Activated CD8-positive, alpha-beta memory T cell treated with anti-CD3 and anti-CD28 coated beads for 1 hour (primary cell): Measurements from ENCODE around the gene INTS6.
"Not testable (repeated sequence)": the region's sequence is repeated elsewhere in the genome, so short reads cannot be mapped to it uniquely, and the experiment has no call there.

Experiments used
- DNase-seq, 2 donors: peaks; one replicate each; pipeline ENCODE4 v3.0.0-alpha.2; 2020; ENCODE audit warnings: low read depth in 1 of 2; ENCODE audit errors: extremely low read depth in 1 of 2

INTS6 gene

DNA sequence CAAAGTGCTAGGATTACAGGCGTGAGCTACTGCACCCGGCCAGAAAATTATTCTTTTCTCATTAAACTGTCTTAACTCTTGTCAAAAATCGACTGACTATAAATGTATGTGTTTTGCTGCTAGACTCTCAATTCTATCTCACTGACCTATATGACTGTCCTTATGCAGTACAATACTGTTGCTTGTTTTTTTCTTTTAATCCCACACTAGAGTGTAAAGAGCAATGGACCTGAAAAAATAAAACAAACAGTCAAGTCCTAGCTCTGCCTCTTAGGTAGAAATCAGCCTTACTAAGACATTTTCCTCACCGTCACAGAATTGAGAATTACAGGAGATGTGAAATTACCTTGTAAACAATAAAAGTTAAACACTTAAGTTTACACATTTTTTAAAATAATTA lies 35.1 kb downstream of the INTS6 start:
- no peak for DNase-seq

DNA sequence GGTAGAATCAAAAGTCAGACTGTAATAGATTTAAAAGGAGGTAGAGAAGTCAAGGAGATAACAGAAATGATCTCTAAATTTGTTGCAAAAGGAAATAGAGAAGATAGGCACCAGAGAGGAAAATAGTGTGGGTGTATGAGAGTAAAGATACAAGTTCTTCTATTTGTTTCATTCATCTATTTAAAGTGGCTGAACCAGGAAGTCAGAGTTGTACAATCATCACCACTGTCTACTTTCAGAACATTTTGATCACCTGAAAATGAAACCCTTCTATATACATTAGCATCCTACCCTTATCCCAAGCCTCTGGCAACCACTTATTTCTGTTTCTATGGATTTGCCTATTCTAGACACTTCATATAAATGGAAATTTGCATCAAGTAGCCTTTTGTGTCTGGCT lies 36.7 kb downstream of the INTS6 start:
- DNase-seq = no peak

DNA sequence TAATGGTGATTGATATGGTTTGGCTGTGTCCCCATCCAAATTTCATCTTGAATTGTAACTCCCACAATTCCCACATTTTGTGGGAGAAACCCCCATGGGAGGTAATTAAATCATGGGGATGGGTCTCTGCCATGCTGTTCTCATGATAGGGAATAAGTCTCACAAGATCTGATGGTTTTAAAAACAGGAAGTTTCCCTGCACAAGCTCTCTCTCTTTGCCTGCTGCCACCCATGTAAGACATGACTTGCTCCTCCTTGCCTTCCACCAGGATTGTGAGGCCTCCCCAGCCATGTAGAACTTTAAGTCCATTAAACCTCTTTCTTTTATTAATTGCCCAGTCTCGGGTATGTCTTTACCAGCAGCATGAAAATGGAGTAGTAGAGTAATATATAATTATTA lies 37.5 kb downstream of the INTS6 start:
- not testable (repeated sequence) for DNase-seq

DNA sequence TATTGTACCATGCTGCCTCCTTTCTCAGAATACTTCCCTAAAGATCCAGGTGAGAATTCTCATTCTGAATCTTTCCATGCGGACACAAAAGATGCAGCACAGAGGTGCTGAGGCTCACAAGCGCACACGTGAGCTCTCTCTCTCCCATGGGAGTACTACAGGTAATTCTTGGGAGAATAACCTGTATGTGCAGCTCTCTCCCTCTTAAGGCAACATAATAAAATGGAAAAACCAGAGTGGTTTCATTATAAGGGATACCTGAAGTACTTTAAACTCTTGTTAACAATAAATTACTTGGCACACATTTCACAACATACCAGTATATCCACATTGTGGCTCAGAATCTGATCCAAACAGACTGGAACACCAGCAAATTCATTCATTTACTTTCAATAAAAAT lies 40.4 kb downstream of the INTS6 start:
- no peak for DNase-seq

DNA sequence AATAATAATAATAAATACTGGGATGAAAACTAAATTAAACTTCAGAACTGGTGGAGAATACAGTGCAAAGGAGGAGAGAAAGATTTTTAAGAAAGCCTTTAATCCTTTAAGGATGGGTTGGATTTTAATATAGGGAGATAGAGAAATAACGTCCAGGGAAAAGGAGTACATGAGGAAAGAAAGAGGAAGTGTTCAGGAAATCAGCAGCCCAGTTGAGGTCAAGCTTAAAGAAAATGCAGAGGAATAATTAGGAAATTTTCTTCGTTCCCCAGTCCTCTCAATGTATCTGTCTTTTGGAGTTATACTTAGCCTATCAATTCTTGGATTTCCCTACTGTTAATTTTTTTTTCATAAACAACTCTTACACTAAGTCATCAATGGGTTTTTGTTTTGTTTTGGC lies 47.7 kb downstream of the INTS6 start:
- no peak for DNase-seq

DNA sequence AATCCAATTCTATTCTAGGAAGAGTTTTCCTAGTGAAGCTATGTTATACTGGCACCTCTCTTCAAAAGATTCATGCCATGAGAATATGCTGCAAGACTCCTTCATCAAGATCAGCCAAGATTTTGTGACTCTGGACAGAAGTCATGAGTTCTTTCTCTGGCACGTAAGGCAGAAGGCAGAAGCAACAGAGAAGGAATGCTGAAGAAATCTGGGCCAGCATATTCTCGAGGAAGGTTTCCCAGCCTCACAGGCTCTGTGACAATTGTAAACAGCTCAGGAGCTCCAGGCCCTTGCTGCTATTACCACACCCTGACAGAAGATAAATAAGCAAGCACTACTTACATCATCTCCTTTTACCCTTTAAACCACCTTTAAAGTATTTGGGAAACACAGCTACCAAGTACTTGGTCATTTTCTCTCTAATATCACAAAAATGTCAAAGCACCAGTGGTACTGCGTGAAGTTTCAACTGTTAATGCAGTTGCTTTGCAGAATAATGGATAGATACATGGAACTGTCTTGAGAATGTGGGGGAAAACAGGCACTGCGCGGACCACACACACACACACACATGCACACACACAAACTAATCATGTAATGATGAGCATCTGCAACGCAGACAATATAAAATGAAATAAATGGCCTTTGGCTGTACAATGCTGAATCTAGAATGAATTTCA lies 55.4 kb downstream of the INTS6 start:
- DNase-seq = no peak

DNA sequence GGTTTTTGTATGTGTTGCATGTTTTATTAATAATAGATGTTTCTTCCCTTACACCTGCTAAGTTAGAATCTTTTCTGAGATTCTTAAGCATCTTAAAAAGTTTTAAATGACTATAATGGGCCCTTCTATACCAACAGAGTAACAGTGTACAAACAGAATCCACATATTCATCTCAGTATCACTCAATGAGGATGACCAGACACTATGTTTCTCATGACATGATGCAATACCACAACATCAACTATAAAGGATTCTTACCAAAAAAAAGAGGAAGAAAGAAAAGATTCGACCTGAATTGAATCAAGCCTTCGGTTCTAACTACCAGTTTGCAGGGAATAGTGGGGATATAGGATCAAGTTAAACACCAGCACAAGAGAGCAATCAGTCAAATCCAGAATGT lies 56.5 kb downstream of the INTS6 start:
- no peak for DNase-seq

DNA sequence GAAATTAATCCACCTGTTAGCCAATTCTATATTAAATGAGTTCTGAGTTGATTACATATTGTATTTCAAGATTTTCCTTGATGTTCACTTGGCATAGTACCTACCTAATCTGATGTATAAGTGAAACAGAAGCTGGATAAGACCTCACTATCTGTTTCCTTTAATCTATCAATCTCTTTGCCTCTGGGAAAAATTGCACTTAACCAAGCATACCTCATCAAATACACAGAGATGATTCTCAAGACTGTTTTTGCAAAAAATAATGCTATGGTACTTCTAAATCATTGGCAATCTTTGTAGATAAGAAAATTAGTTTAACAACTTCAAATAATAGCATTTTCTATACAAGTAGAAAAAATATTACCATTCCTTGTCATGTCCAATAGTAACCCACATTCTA lies 58.1 kb downstream of the INTS6 start:
- DNase-seq = no peak

DNA sequence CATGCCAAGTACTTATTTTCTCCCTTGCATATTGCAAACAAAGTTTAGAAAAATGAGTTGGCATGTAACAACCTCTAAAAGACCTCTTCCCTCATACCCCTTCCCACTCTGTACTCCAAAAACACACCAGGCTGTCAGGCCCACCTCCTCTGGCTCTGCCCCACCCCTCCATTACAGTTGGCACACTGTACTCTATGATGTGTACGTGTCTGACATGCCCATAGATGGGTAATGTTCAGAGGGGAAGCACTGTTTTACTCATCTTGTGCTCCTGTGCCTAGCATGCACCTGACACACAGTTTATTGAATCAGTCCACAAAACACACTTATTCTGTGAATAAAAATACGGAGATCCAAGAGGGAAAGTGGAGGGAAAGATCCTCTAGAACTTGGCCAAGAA lies 67.7 kb downstream of the INTS6 start:
- no peak for DNase-seq

DNA sequence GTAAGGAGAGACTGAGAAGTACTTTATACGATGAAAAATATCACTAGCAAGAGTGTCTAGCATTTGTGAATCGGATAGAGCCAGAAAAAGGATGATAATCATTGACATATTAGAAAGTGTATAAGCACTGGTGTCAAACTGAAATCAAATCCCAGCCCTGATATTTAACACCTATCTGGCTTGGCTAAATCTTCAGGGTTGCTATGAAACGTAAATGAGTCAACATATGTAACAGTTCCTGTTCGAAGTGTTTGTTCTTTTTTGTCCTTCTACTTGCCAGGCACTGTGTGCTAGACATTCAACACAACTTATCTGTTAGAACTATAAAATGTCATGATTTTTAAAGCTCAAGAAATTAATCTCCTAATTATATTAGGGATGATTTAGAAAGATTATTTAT lies 72.6 kb downstream of the INTS6 start:
- DNase-seq = no peak

DNA sequence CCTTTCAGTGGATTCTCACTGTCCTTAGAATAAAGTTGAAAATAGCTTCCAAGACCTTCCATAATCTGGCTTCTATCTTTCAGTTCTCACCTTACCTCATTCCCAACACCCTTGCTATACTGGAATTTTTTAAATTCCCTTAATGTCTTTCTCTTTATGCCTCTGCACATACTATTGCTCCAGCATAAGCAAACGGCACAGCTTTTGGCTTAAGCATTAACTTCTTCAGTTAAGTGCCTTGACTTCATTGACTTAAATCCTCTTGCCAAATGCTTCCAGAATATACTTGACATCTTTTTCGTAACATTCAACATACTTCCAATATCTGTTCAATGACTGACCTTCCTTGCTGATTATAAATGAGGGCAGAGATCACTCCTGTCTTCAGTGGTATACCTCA lies 79.4 kb downstream of the INTS6 start:
- DNase-seq = no peak

DNA sequence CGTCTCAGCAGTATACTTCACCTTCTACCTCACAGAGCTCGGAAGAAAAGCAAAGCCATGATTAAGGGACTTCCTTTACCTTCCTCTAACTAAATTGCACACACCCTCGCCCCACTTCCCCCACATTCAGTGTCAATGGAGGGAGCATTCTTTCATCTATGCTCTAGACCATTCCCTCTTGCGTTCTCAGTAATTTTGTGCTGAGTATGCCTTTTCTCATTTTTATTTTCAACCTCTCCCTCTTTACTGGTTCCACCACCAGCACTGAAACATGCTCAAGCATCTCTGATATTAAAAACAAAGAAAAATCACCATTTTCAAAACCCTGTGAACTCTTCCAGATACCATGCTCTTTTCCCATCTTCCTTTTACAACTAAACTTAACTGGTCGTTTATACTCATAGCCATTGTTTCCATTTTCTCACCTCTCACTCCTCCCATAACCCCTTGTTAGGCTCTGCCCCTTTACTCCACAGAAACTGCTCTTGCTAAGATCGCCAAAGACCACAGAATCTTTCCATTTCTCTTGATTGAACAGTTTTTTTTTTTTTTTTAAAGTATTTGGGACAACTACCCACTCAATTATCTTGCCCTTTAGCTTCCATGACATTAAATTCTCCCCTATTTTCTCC lies 81.0 kb downstream of the INTS6 start:
- DNase-seq = no peak

DNA sequence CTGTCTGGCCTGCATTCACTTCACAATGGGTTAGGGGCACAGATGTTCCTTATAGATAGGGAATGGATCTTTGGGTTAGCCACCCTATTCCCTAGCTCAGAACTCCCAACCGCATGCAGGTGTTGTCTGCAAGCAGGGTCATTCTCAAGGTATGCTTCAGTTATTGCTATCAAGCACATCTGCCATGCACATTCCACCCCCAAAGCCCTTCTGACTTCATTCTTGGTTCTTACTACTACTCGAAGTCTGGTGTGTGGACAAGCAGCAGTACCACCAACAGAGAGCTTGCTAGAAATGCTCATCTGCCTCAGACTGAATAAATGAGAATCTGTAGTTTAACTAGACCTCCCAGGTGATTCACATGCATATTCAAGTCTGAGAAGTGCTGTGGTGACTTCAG lies 82.0 kb downstream of the INTS6 start:
- no peak for DNase-seq

DNA sequence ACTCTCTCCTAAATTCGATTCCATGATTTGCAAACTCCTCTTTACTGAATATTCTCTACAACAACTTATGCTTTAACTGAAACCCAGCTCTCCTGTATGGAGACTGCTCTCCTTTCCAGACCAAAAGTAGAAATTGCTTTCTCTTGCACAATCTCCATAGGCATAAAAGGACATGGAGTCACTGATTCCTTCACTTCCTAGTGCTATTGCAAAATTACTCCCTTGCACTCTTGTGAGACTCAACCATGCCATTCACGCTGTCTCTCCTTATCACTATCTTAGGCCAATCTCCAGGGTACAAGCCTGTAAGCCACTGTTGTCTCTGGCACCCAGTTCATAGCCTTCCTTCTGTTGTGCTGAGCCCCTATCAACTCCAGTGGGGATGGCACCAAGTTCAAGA lies 82.7 kb downstream of the INTS6 start:
- no peak for DNase-seq

DNA sequence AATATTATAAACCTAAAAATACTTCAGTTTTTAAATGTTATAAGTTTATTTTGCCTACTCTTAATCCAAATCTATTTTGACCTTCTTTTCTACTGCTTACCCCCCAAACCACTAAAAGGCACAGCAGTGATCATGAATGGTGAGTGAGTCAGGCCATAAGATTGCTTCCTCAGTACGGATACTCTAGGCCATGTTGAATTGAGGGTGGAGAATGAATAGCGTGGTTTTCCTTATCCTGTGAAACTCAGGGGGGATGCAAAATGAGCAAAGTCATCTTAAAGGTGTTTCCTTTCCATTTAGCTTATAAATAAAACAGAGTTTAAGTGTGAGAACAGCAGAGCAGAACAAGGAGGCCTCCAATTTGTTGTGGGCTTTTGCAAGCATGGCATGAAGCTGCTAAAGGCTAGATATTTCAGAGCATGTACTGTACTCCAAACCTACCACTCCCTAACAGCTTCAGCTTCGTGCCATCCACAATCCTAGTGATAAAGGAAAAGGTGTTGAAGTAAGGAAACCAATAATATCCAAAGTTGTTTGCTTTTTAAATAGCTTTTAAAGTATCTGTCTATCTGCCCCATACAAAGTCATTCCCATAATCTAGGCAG lies 88.3 kb downstream of the INTS6 start:
- no peak for DNase-seq

DNA sequence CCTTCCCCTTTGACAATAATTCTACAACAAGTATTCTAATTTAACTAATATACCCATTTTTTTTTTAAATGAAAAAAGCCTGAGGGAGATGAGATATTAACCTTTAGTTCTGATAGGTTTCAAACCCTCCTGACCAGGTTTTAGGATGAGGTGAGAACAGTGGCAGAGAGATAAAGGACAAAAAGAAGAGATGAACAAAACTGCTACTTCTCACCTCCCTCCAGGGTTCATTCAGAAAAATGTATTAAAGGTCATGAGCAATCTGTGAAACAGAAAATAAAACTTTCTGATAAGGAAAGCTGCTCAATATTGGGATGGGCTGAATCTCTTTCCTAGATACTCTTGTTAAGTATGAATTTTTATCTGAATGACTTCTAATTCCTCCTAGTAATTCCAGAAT lies 89.2 kb downstream of the INTS6 start:
- no peak for DNase-seq

DNA sequence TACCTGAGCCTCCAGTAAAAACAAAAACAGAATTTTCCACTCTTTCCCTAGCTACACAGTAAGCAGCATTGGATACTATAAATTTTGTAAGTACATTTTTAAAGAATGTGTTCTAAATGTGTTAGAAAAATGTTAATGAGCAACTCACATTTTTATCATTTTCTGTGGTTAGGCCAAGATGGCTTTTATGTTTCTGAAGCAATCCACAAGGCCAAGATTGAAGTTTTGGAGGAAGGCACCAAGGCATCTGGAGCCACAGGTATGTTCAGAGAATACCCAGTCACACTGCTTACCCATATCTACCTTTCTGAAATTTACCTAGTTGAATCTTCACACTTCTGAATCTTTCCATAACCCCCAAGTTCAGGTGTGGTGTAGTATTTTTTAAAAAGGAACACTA lies 91.7 kb downstream of the INTS6 start:
- DNase-seq = no peak

DNA sequence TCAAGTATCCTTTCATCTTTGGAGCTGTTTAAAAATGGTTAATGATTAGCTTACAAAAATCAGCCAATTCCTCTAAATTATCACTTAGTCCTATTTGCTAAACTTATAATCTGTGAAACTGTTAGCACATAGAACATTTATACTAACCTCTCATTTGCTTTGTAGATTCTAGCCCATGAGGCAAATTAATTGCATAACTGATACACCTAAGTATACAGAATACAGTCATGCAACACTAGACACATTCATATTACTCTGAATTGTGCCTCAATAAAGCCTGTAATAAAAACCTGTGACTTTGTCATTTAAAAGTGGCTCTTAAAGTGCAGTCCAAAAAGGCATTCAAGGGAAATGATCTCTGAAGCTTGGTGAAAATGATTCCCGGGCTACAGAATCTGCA lies 92.3 kb downstream of the INTS6 start:
- DNase-seq = no peak

DNA sequence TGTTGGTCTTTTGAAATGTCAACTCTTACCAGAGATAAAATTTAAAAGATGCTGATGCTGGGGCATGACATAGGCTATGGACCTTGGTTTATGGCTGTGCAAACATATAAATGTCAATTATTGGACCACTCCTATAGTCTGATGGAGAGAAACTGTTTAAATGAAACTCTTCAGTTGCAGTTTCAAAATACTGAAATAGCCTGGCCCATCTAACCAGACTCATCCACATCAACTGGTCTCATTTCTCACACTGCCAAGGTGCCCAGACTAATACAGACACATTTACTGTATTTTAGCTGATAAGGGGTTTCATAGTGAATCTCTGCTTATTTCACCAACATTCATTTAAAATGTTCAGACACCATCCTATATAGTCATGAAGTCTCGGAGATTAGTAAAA lies 93.5 kb downstream of the INTS6 start:
- DNase-seq = no peak

DNA sequence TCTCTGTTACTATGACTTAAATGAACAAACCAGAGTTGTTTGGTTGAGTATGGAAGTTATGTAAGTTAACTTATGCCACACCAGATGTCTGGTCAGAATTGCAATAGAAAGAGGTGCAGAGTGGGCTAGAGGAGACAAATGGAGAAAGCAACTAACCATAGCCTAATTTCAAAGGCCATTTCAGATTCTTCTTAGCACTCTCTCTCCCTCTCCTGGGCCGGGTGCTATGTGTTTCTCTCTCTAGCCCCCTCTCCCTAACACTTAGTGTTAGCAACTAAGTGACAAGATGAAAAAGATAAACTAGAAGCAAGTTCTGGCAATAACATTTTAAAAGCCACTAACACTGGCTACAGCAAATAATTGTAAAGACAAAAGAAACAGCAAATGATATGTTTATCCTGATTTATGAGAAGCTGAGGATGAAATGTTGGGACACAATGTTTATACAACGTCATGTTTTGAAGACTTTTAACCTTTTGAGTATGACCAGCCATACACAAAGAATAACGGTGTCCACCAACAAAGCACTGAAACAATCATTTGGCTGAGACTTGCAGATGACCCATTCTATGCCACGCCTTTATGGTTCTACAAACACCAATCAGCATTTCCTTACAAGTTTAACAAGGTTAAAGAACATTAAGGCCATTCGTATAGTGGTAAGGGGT lies 94.8 kb downstream of the INTS6 start:
- DNase-seq = no peak

DNA sequence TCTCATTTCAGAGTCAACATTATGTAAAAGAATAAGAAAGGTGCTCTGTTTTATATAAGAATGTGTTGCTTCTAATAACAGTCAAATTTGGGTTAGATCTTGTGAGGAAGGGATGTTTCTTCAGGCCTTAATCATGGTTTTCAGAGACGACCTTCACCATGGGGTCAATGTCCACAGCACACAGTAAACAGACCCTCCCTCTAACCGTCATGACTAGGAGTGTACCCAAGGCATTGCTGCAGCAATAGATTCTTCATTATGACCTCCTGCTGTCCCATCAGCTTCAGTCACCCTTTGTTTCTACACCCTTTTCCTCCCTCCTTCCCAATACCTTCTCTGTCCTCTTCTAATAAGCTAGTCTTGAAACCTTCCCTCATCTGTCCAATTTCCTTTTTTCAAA lies 97.6 kb downstream of the INTS6 start:
- DNase-seq = no peak

DNA sequence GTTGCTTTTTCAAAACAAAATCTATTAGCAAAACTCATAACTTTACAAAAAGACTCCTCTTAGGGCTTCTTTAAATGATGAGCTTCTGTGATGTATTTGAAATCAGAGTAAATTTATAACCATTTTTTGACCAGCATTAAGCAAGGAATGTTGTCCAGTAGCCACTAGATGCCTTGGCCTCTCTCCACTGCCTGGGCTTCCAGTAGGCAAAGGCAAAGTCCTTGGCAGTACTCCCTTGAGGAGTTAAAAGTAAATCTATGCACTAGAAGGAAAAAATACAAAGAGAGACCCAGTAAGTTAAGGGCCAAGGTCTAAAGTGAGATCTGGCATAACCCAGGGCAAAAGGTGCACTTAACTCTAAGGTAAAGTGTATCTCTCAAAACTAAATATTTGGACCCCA lies 103.8 kb downstream of the INTS6 start:
- no peak for DNase-seq
